Activated CD4-positive, alpha-beta T cell treated with anti-CD3 and anti-CD28 coated beads, Interleukin-2, amount 50 U/mL, for 16 hours (primary cell): ENCODE data around the gene RPL27.
"Not testable (repeated sequence)": the region's sequence is repeated elsewhere in the genome, so short reads cannot be mapped to it uniquely, and the experiment has no call there.

Experiments
- DNase-seq: peaks from one replicate; pipeline ENCODE4 v3.0.0-alpha.2; 2020

The RPL27 gene

DNA sequence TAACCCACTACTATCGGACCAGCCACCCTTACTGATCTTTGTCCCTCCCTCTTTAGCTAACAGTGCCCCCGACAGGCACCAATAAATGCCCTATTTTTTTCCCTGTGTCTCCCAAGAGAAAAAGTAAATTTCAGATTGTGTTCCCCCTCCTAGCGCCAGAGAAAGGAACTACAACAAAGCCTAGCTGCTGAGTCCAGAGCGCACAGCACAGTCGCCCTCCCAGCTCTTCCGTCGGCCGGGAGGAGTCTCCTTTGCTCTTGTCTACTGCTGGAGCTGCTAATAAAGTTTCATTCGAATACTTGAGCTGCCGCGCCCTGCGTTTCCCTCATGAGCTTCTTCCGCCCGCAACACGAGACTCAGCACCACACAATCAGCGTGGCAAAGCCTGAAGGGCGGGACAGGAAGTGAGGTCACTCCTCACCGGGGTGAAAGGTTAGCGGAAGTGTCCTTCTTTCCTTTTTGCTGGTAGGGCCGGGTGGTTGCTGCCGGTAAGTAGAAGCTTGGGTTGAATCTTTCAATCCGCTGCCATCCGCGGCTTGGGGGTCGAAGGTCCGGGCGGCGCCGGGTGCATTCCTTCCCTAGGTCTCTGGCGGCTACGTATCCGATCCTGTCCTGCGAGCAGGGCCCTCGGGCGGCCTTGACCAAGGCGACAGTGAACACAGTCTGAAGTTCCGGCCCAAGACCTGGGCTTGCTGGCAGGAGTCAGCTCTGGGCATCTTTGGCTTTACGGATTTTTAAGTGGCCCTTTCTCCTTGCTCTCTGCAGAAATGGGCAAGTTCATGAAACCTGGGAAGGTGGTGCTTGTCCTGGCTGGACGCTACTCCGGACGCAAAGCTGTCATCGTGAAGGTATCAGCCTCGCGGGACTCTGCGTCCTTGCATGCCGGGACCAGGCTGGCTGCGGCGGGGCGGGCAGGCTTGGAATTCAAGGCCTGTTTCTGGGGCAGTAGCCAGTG is at the start of gene RPL27:
Gene RPL27, plus strand, starts transcription at position 436 of the 955 bp plus-strand sequence. Its CDS starts 332 bp downstream, at position 768.
- DNase-seq = peak; percentile 99

DNA sequence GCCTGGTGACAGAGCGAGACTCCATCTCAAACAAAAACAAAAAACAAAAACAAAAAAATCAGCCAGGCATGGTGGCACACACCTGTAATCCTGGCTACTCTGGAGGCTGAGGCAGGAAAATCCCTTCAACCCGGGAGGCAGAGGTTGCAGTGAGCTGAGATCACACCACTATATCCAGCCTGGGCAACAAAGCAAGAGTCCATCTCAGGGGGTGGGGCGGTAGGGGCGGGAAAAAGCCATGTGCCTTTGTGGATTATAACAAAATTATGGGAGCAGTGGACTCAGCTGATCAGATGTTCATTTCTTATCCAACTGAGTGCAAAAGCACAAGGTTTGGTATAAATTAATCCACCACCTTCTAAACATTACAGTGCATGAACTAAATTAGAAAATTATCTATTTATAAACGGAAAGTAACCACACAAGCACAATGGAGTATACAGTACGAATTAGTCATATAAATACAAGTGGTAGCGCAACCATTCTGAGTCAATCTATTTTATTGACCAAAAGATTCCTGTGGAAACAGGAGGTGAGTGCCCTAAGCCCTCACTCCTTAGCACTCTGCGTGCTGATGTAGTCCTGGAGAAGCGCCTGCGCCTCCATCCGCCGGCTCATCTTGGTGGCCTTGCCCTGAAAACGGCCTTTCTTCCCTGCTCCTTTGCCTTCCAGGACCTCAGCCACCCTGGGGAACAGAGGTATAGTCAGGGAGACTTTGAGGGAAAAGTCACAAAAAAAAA is 48.0 kb upstream of the RPL27 start:
- DNase-seq = no peak

DNA sequence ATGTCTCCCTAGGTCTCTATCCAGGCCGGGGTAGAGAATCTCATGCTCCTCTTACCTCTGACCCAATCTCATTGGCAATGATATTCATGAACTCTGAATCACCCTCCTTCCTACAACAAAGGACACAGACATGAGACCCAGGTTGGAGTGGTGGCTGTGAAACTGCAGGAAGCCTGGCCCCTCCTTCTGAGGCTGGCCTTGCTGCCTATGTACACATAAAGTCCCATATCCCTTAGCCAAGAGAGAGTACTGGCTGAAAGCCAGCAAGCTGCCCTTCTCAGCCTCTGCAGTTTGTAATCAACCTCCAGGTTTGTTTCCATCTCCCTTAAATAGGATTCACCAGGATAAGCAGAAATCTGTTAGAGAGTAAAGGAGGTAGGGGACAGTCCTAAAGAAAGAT is 44.5 kb upstream of the RPL27 start:
- no peak for DNase-seq

DNA sequence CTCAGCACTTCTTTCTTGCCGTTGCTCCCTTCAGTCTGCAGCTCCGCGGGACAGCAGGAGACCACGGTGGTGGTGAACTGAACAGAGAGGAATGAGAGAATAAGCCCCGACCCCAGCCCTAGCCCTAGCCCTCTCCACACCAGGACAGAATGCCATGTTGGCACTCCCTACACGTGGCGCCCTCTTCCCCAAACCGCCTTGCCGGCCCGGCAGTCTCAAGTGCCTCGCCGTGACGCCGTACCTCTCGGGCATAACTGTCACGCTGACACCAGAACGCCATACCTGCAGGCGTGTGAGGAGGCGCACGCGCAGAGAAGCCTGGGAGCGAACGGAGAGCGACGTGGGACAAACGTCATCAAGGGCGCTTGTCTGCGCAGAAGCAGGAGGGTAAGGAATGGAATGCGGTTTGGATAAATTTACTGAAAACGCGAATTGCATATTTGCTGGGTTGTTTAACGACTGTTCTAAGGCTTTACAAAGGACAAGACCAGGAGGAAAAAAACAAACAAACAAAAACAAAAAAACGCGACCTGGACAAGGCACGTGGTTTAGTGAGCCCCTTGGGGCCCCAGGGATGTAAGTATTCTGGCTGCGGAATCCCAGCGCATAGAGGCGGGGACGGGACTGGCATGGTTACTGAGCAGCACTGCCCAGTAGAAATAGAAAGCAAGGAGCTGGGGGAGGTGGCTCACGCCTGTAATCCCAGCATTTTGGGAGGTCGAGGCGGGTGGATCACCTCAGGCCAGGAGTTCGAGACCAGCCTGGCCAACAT is 33.9 kb upstream of the RPL27 start, which contains the start of gene AARSD1:
Gene AARSD1, minus strand, starts transcription at position 294 of the 772 bp plus-strand sequence. Its CDS starts 14 bp downstream, at position 280.
- DNase-seq = peak; percentile 95

DNA sequence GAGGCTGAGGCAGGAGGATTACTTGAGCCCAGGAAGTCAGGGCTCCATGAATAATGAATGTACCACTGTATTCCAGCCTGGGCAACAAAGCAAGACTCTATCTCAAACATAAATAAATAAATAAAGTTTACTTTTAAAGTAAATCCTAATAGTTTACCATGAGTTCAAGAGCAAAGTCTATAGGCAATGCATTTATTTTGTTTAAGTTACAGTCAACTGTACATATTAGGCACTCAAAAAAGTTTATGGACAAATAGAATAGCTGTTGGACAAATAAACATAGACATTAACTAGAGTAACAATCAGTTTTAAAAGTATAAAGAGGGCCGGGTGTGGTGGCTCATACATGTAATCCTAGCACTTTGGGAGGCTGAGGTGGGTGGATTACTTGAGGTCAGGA is 30.3 kb upstream of the RPL27 start:
- no peak for DNase-seq

DNA sequence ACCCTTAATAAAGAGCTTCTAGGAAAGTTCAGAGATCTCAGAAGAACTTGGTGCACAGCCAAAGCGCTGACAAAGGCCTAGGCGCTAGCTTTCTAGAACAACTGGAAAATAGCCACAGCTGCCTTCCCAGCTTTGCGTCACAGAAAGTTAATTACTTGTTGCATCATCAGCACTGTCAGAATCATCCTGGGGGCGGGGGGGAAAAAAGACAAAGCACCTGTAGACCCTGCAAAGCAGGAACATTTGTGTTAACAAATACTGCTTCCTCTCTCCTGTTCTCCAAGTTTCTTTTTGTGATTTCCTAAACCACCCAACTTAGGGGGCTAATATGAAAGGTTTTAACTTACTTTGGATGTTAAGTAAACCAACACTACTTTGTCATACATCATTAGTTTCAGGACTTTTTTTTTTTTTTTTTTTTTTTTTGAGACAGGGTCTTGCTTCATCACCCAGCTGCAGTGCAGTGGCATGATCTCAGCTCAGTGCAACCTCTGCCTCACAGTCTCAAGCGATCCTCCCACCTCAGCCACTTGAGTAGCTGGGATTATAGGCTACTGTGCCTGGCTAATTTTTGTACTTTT is 29.1 kb upstream of the RPL27 start:
- DNase-seq = no peak

DNA sequence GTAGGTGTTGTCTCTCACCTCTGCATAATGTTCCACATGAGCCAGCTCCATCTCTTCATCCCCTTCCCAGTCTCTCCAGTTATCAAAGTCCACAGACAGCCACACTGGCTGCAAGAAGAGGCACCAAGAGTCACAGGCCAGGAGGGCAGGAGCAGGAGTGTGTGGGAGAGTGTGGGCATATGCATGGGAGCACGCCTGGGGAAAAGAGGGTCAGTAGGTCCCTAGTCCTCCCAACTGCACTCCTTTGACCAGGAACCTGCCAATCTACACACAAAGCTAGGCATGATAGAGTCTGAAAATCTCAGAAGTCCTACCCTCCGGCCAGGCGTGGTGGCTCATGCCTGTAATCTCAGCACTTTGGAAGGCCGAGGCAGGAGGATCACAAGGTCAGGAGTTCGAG is 26.6 kb upstream of the RPL27 start:
- no peak for DNase-seq

DNA sequence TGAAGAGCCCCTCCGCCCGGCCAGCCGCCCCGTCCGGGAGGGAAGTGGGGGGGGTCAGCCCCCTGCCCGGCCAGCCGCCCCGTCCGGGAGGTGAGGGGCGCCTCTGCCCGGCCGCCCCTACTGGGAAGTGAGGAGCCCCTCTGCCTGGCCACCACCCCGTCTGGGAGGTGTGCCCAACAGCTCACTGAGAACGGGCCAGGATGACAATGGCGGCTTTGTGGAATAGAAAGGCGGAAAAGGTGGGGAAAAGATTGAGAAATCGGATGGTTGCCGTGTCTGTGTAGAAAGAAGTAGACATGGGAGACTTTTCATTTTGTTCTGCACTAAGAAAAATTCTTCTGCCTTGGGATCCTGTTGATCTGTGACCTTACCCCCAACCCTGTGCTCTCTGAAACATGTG is 24.9 kb upstream of the RPL27 start:
- not testable (repeated sequence) for DNase-seq

DNA sequence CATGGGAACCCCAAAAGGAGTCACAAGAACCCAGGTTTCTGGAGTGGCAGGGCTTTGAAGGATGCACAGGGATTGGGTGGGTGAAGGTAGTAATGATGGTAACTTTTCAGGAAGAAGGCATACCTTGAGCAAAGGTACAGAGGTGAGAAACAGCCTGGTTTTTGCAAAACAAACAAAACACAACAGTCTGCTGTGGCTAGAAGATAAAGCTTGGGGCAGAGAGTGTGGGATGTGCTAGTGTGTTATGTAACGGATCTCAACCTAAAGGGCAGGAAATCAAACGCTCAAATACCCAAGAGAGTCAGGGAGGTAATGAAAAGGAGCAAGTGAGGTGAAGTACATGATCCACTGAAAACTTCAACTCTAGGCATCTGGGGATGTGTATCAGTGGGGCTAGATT is 23.0 kb upstream of the RPL27 start:
- DNase-seq = no peak

DNA sequence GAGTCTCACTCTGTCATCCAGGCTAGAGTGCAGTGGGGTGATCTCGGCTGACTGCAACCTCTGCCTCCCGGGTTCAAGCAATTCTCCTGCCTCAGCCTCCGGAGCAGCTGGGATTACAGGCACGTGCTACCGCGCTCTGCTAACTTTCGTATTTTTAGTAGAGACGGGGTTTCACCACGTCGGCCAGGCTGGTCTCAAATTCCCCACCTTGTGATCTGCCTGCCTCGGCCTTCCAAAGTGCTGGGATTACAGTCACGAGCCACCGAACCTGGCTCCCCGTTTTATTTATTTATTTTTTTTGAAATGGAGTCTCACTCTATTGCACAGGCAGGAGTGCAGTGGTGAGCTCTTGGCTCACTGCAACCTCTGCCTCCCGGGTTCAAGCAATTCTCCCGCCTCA is 22.5 kb upstream of the RPL27 start:
- not testable (repeated sequence) for DNase-seq

DNA sequence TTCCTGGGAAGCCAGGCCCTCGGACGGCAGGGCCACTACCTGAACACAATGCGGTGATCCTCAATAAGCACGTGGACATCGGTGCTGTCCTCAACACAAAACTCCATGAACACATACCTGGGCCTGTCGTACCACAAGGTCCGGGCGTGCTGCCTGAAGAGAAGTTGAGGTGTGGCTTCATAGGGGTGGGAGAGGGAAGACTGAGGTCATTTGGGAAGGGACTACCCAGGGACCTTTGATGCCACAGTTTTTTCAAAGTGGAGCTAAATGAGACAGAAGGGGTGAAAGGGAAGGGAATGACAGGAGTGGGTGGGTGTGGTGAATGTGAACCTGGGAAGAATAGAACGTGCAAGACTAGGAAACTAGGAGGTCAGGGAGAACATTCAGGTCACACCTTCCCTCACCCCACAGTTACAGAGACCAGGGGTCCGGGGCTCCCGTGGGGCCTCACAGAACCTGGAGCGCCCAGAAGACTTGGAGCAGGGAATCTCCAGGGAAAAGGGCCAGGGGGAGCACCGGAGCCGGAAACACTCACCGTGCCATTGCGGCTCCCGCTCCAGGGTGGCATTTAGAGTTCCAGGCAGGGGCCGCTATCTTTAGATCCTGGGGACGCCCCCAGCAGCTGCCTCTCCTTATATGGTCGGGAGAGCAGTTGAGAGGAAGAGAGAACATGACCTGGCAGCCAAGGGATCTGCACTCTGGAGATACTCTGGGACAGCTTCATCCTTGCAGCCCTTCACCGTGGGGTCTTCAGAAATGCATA is 18.5 kb upstream of the RPL27 start, which contains the start of gene PTGES3L:
Gene PTGES3L, minus strand, starts transcription at position 570 of the 763 bp plus-strand sequence. Its CDS starts 27 bp downstream, at position 543.
- DNase-seq = no peak

DNA sequence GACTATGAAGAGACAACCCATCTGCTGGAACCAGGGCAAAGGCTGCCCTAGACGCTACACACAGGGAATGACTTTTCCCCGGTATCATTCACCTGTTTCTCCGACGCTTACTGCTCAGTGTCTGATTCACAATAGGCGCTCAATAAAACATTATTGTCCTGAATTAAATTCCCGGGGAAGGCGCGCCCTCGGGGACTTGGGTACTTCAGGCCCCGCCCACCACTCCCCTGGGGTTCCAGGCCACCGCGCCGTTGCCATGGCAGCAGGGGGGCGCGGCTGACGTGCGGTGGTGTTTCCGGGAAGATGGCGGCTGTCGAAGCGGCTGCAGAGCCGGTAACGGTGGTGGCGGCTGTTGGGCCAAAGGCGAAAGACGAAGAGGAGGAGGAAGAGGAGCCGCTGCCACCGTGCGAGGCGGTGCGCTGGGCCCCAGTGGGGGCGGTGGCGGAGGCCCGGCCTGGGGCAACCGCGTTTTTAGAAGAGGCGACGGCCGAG is 17.9 kb upstream of the RPL27 start, which contains the start of gene RUNDC1:
Gene RUNDC1, plus strand, starts transcription at position 292 of the 492 bp plus-strand sequence. Its CDS starts 12 bp downstream, at position 304.
- peak; percentile 91 for DNase-seq

DNA sequence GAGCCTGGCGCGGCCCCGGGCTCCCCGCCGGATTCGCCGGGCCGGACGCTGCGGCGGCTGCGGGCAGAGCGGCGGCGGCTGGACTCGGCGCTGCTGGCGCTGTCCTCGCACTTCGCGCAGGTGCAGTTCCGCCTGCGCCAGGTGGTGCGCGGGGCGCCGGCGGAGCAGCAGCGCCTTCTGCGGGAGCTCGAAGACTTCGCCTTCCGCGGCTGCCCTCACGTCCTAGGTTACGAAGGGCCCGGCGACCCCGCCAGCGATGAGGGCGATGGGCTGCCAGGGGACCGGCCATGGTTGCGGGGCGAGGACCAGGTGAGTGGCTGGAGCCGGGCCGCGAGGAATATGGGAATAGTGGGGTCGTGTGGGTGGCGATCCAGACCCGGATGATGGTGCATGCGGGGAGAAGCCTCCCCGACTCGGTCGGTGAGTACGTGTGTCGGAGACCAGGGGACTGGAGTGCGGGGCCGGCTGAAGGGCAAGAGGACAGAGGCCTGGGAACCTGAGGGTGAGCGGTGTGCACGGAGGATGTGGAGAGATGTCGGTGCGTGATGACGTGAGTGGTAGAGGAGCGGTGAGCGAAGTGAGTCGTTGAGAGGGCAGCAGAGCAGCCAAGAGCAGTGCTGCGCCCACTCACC is 17.3 kb upstream of the RPL27 start:
- DNase-seq = peak; percentile 77

DNA sequence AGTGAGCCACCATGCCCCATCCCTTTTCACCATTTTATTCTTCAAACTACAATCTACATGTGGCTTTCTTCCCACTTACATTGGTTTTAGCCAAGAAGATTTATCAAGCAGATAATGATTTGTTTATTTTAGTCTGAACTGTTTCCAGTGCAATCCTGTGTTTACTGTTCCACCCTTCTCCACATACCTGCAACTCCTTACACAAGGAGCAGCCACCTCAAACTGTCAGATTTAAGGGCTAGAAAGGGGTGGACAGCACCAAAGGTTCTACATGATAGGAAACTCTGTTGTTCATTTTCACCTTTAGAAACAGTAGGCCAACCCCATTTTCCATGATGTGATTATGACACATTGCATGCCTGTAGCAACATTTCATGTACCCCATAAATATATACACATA is 16.0 kb upstream of the RPL27 start:
- DNase-seq = no peak

DNA sequence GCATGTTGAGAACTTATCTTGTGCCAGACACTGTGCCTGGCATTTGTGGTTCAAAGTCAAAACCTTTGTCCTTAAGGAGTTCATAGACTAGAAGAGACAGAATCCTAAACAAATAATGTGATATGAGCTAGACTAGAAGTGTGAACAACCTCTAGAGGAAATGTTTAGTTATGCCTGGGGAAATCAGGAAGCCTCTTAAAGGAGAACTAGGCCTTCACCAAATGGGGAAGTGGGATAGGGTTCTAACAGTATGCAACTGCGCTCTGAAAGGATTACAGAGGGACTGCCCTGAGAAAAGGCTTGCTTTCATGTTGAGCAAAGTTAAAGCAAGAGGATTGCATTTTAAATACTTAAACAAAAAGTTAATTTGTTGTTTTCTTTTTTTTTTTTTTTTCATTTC is 13.0 kb upstream of the RPL27 start:
- DNase-seq = no peak

DNA sequence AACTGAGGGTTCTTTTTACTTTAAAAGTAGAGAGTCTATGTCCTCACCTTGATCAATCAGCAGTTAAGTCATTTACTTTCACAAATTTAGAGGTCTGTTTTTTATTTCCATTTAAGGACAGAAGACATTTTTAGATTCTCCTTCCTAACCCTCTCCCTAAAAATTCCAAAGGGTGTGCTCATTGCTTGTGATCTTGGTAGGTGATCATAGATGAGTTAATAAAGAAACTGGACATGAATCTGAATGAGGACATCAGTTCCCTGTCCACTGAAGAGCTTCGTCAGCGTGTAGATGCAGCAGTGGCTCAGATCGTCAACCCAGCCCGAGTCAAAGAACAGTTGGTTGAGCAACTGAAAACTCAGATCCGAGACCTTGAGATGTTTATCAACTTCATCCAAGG is 9.1 kb upstream of the RPL27 start:
- no peak for DNase-seq

DNA sequence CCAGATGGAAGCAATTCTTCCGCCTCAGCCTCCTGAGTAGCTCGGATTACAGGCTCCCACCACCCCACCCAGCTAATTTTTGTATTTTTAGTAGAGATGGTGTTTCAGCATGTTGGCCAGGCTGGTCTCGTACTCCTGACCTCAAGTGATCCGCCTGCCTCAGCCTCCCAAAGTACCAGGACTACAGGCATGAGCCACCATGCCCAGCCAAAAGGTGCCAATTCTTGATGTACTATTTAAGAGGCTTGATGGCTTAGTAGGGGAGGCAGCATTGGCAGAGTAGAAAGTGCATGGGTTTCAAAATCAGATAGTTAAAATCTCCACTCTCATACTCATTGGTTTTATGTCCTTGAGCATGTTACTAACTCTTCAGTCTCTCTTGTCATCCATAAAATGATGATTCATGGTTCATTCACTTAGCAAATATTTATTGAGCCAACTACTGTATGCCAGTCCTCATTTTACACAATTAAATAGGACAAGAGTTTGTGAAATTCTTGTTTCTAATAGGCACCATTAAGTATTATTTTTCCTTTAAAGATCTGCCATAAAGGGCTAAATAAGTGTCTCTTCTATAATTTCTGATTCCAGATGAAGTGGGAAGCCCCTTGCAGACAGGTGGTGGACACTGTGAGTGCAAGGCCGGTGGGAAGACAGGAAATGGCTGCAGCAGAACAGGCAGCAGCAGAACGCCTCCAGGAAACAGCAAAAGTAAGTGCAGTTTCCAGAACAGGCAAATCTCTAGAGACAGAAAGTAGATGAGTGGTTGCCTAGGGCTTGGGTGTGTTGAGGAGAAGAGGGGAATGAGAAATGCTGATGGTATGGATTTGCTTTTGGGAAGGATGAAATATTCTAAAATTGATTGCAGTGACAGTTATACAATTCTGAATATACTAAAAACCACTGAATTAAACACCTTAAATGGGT is 8.2 kb upstream of the RPL27 start:
- no peak for DNase-seq

DNA sequence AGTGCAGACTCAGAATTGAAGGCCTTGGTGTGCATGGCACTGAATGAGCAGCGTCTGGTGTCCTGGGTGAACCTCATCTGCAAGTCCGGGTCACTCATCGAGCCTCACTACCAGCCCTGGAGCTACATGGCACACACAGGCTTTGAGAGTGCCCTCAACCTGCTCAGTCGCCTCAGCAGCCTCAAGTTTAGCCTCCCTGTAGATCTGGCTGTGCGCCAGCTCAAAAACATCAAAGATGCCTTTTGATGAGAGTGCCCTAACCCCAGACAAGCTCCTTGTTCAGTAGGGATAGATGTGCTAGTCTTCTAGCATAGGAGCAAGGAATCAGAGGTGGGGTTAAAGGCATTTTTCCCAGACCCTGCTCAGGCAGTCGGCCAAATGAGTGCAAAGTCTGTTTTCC is 6.7 kb upstream of the RPL27 start:
- no peak for DNase-seq

DNA sequence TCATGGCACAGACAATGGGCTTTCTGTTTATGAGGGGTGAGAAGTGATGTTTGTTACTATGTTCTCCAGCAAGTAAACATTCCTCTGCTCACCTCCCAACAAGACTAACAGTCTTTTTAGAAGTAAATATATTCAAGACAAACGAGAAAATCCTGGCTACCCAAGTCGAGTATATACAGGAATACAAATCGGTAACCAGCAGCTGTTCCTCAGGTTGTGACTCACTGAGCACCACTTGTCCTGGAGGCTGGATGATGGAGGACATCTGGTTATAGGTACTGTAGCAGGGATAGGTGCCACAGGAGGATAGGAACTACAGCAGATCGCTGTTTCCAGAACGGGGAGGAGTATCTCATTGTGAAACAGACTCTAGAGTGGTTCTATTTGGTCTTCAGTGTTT is 5.3 kb upstream of the RPL27 start:
- no peak for DNase-seq

DNA sequence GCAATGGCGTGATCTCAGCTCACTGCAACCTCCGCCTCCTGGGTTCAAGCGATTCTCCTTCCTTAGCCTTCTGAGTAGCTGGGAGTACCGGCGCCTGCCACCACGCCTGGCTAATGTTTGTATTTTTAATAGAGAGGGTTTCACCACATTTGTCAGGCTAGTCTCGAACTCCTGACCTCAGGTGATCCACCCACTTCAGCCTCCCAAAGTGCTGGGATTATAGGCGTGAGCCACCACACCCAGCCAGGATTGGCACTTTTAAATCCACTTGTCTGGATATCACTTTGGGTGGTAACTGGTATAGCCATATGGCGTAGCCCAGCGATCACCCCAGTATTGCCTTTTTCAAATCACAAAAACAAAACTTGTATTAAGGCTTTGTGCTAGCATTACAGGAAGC is 4.3 kb upstream of the RPL27 start:
- not testable (repeated sequence) for DNase-seq
